T1000 (cell line): ENCODE measurements around the gene NBR1.
"Not testable (repeated sequence)": the region's sequence is repeated elsewhere in the genome, so short reads cannot be mapped to it uniquely, and the experiment has no call there.

Experiments
- DNase-seq: peaks from one replicate; lab custom pipeline; 2025; ENCODE audit warnings: mixed read lengths; lab: John Stamatoyannopoulos, UW

NBR1 gene

GRCh38 chr17:43153197-43153835 is 17.7 kb upstream of the NBR1 start:
- not testable (repeated sequence) for DNase-seq

GRCh38 chr17:43155666-43156065 is 15.3 kb upstream of the NBR1 start:
- DNase-seq = no peak

GRCh38 chr17:43159232-43159631 is 11.8 kb upstream of the NBR1 start:
- not testable (repeated sequence) for DNase-seq

GRCh38 chr17:43159957-43160356 is 11.1 kb upstream of the NBR1 start:
- DNase-seq = not testable (repeated sequence)

- not testable (repeated sequence) for DNase-seq
Measured at GRCh38 chr17:43165971-43166370, 5.0 kb upstream of the NBR1 start.

GRCh38 chr17:43169561-43170139 is 1.4 kb upstream of the NBR1 start:
- DNase-seq = no peak

- peak; percentile 86 for DNase-seq
Measured at GRCh38 chr17:43170140-43170765, 761 bp upstream of the NBR1 start.

GRCh38 chr17:43171586-43172487 is 823 bp downstream of the NBR1 start:
- peak; percentile 52 for DNase-seq

- DNase-seq = no peak
Measured at GRCh38 chr17:43175213-43176118, 4.5 kb downstream of the NBR1 start.

- DNase-seq = no peak
Measured at GRCh38 chr17:43176119-43176570, 5.1 kb downstream of the NBR1 start.

GRCh38 chr17:43183921-43184320 is 12.9 kb downstream of the NBR1 start:
- no peak for DNase-seq

GRCh38 chr17:43186656-43187055 is 15.6 kb downstream of the NBR1 start:
- DNase-seq = not testable (repeated sequence)

- DNase-seq = no peak
Measured at GRCh38 chr17:43193251-43193650, 22.2 kb downstream of the NBR1 start.

GRCh38 chr17:43199633-43200032 is 28.6 kb downstream of the NBR1 start:
- no peak for DNase-seq

- no peak for DNase-seq
Measured at GRCh38 chr17:43200127-43200526, 29.1 kb downstream of the NBR1 start.

GRCh38 chr17:43203013-43203412 is 32.0 kb downstream of the NBR1 start:
- DNase-seq = not testable (repeated sequence)

- no peak for DNase-seq
Measured at GRCh38 chr17:43210576-43210975, 39.6 kb downstream of the NBR1 start.

GRCh38 chr17:43211123-43211479 is 40.1 kb downstream of the NBR1 start:
- DNase-seq = no peak

- peak; percentile 80 for DNase-seq
Measured at GRCh38 chr17:43211480-43212402, 40.7 kb downstream of the NBR1 start, which contains the start of gene TMEM106A. TMEM106A (plus strand) TSS chr17:43211875; CDS start chr17:43213042, 1,167 bp downstream.
